ENCODE measurements around the gene PROZ.
A peak's percentile ranks its signal among the peaks of the same experiment; 100 is the strongest.
"Not testable (repeated sequence)": the region's sequence is repeated elsewhere in the genome, so short reads cannot be mapped to it uniquely, and the experiment has no call there.

Gene PROZ

GRCh38 chr13:113157929-113158747 is at the start of gene PROZ:
Gene PROZ, plus strand, starts transcription at chr13:113158648. Its CDS starts 13 bp downstream, at chr13:113158661.
- no peak for DNase-seq (ENCODE audit: insufficient read length, low spot score)
- no peak for FAIRE-seq

GRCh38 chr13:113109151-113110047 is 49.0 kb upstream of the PROZ start:
- DNase-seq (ENCODE audit: insufficient read length, low spot score) (no peak), FAIRE-seq (no peak)

- DNase-seq (ENCODE audit: insufficient read length, low spot score) (no peak), FAIRE-seq (no peak)
These were observed 48.2 kb upstream of the PROZ start for GRCh38 chr13:113110048-113110851.

GRCh38 chr13:113110852-113111315 is 47.6 kb upstream of the PROZ start:
- DNase-seq (ENCODE audit: insufficient read length, low spot score) (no peak), FAIRE-seq (no peak)

GRCh38 chr13:113111821-113112220 is 46.6 kb upstream of the PROZ start:
- not testable (repeated sequence) for FAIRE-seq; DNase-seq (ENCODE audit: insufficient read length, low spot score)

GRCh38 chr13:113112475-113112874 is 46.0 kb upstream of the PROZ start:
- FAIRE-seq; DNase-seq (ENCODE audit: insufficient read length, low spot score): not testable (repeated sequence)

GRCh38 chr13:113112893-113113845 is 45.3 kb upstream of the PROZ start:
- DNase-seq (ENCODE audit: insufficient read length, low spot score): no peak
- FAIRE-seq: peak; percentile 96

- DNase-seq (ENCODE audit: insufficient read length, low spot score) (no peak), FAIRE-seq (no peak)
These were observed 44.6 kb upstream of the PROZ start for GRCh38 chr13:113113846-113114271.

GRCh38 chr13:113114511-113115362 is 43.7 kb upstream of the PROZ start:
- no peak for DNase-seq (ENCODE audit: insufficient read length, low spot score)

GRCh38 chr13:113115363-113116205 is 42.9 kb upstream of the PROZ start:
- FAIRE-seq (no peak), DNase-seq (ENCODE audit: insufficient read length, low spot score) (no peak)

More at GRCh38 chr13:113114511-113115362, 43.7 kb upstream of the PROZ start:
- FAIRE-seq: no peak

- DNase-seq (ENCODE audit: insufficient read length, low spot score): no peak
- FAIRE-seq: no peak
These were observed 42.1 kb upstream of the PROZ start for GRCh38 chr13:113116206-113116800.

GRCh38 chr13:113116871-113117271 is 41.6 kb upstream of the PROZ start:
- FAIRE-seq (no peak), DNase-seq (ENCODE audit: insufficient read length, low spot score) (no peak)

GRCh38 chr13:113117335-113117872 is 41.0 kb upstream of the PROZ start:
- peak; percentile 34 for DNase-seq (ENCODE audit: insufficient read length, low spot score)
- FAIRE-seq: no peak

GRCh38 chr13:113117911-113118260 is 40.6 kb upstream of the PROZ start:
- FAIRE-seq: no peak
- no peak for DNase-seq (ENCODE audit: insufficient read length, low spot score)

- DNase-seq (ENCODE audit: insufficient read length, low spot score) (no peak), FAIRE-seq (no peak)
These were observed 40.0 kb upstream of the PROZ start for GRCh38 chr13:113118261-113119021.

- FAIRE-seq: peak; percentile 28
- DNase-seq (ENCODE audit: insufficient read length, low spot score): no peak
These were observed 39.2 kb upstream of the PROZ start for GRCh38 chr13:113119166-113119821.
